Prostate gland (tissue), 2 donors: ENCODE results near the gene SLC25A44. TPM values are rescaled to one million over a fixed set of nuclear protein-coding genes. Genes with fewer than 3 reads are reported as not detected.

Experiments
- DNase-seq: peaks from one replicate; pipeline ENCODE4 v3.0.0-alpha.2; 2019; ENCODE audit warnings: low spot score
- H3K27ac ChIP-seq, 2 donors: fragments of 200-600 bp; sonication (generic); 2 replicates each; pipeline ENCODE4 v1.5.1; 2017 to 2019
- H3K27me3 ChIP-seq: fragments of 200-600 bp; sonication (generic); replicated peaks from 2 replicates; pipeline ENCODE4 v1.5.1; 2019; ENCODE audit not compliant: insufficient read depth
- H3K36me3 ChIP-seq, 2 donors: fragments of 200-600 bp; sonication (generic); 1 replicate in 1 of 2; 2 replicates in 1 of 2; pipeline versions ENCODE4 v1.5.1 to v1.8.1; 2017 to 2019
- H3K4me1 ChIP-seq: fragments of 200-600 bp; sonication (generic); replicated peaks from 2 replicates; pipeline ENCODE4 v1.5.1; 2019
- H3K4me3 ChIP-seq, 2 donors: fragments of 200-600 bp; sonication (generic); 2 replicates each; pipeline ENCODE4 v1.5.1; 2017 to 2019
- H3K9me3 ChIP-seq: fragments of 200-600 bp; sonication (generic); 2 replicates; pipeline ENCODE4 v1.5.1; 2017
- CTCF ChIP-seq, 4 experiments: fragments of 200-600 bp in 2 of 4; fragments of 450-650 bp in 2 of 4; sonication (generic) in 2 of 4; IDR thresholded peaks; 1 replicate in 3 of 4; 2 replicates in 1 of 4; pipeline ENCODE4 v1.5.1; 2016 to 2019; ENCODE audit warnings: antibody characterized with exemption in 4 of 4, mild to moderate bottlenecking in 2 of 4, moderate library complexity in 2 of 4
- POLR2A ChIP-seq: fragments of 450-650 bp; IDR thresholded peaks from one replicate; pipeline ENCODE4 v1.6.1; 2016; ENCODE audit warnings: antibody characterized with exemption, mild to moderate bottlenecking
- POLR2AphosphoS5 ChIP-seq: sonication (generic); formaldehyde crosslinking; IDR thresholded peaks from one replicate; pipeline ENCODE4 v1.6.1; 2017; ENCODE audit warnings: antibody characterized with exemption
- WGBS: methylation state at CpG from one replicate; pipeline ENCODE4 v1.1.5; 2018; 5-methylcytosine and 5-hydroxymethylcytosine counted together
- intact Hi-C: fragments of 100-400 bp; cut with DNase I; formaldehyde crosslinking; loops from one replicate; pipeline ENCODE4 v1.14.2; 2022
- total RNA-seq, 2 donors: library from RNA; depleted of rRNA; stranded (reverse); fragments of >200 nt; gene quantifications; one replicate each; pipeline ENCODE4 v1.1.0, GENCODE V29; 2016

SLC25A44 gene
- total RNA-seq, 2 donors from 2014 or later, result 14.2 to 16.5 TPM

DNA sequence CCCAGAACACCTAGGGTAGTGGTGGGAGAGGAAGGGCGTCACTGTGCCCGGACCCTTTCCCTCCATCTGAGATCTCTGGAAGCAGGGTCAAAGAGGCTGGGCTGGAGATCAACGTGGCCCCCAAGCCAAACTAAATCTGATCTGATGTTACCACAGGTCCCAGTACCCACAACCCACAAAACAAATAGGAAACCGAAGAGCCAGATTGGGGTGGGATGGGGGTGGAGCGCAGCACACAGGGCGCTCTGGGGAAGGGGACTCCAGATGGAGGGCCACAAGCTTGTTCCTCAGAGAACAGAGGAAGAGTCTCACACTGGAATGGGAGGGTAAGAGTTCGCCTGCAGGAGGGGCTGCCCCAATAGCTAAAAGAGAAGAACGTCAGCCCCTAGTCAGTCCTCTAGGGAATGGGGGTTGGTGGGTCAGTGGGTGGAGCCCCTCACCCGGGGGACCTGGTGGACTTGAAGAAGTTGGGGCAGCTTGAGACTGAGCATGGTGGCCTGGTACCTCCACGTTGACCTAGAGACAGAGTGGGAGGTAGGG is 52.4 kb downstream of the SLC25A44 start:
- Histone ChIP-seq H3K27ac (no peak overlapping the region), H3K4me3 (no peak overlapping the region), H3K36me3 (peaks cover 9 to 12% of the 10 kb centered on the region in 2 donors), H3K27me3 (no peaks in the 10 kb centered on the region), H3K9me3 (no peaks in the 10 kb centered on the region), H3K4me1 (no peaks in the 10 kb centered on the region)
- intact Hi-C loops, result no loop called here
- WGBS, result 76% methylated on average over 10 of the region's 10 CpGs
- TF ChIP-seq POLR2AphosphoS5, result no peak
- DNase-seq, result no peak

DNA sequence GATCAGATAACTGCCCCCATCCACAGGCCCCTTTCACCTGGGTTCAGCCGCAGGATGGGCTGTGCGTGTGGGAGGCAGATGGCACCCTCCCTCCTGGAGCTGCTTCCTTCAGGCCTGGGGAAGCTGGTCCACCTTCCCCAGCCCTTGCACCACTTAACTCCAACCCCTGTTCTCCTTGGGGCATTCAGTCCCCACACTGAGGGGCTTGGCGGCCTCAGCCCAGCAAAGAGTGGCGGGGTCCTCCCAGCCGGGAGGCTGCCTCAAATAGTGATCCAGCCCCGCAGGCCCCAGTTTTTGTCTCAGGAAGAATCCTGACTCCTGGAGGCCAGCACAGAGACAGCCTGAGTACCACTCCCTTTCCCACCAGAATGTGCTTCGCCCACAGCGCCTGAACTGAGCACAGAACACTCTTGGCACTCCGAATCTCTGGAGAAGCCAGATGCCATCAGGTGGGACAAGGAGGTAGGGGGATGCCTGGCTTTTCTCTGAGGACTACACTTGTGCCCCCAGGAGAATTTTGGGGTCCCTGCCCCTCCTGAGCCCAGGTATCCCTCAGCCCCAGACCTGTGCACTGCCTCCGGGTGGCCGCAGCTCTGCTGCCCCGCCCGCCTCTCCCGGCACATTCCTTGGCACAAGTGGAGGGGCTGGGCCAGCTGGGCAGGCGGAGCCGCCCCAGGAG is 53.0 kb downstream of the SLC25A44 start:
- H3K27ac ChIP-seq, result no peak overlapping the region
- no peaks in the 10 kb centered on the region for H3K27me3 ChIP-seq
- DNase-seq, result no peak
- no peaks in the 10 kb centered on the region for H3K4me1 ChIP-seq
- peaks cover 13 to 17% of the 10 kb centered on the region in 2 donors for H3K36me3 ChIP-seq
- no peak overlapping the region for H3K4me3 ChIP-seq
- no peaks in the 10 kb centered on the region for H3K9me3 ChIP-seq
- TF ChIP-seq CTCF (IDR thresholded peaks at IDR 0.05) (no peak), POLR2AphosphoS5 (no peak), POLR2A (no peak)
- intact Hi-C loops, result no loop called here
- 43% methylated on average over 14 of the region's 16 CpGs for WGBS

DNA sequence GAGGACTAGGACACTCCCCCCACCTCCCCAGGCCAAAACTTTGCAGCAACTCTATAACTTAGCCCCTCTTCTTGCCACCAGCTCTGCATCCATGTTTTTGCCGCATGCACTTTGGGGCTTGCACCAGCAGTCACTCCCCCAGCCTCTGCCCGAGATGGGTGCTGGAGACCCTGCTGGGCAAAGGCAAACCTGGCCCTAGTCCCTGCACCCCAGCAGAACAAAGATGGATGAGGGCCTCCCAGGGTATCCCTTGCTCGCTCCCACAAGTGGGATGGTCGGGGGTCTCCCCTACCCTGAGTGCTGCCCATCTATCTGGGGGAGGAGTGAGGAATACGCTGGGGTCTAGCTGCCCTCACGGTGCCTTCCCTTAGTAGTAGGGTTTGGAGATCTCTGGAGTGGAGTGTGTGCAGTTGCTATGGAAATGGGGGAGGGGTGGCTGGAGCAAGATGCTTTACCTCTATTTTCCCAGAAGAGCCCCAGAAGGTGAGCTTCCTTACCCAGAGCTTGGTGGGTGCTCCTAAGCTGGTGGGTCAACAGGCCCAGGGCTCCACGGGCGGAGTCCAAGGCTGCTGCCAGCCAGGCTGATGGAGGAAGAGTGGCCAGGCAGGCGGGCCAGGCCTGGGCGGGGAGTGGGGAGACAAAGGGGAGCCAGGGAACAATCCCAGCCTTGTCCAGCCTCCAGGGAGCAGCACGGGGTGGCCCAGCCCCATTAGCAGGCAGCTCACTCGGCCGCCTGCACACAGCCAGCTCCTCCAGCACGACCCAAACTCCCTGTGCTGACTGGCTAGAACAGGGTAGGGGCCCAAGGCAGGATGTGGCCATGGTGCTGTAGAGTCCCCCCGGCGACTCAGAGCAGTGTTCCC is 53.8 kb downstream of the SLC25A44 start, which contains the start of gene PAQR6:
TSS of gene PAQR6 (minus strand) at position 597 of the 863 bp plus-strand sequence. CDS start 1,325 bp downstream, outside the sequence.
- Histone ChIP-seq H3K4me1 (no peaks in the 10 kb centered on the region), H3K27ac (no peak within 1 kb of the TSS)

DNA sequence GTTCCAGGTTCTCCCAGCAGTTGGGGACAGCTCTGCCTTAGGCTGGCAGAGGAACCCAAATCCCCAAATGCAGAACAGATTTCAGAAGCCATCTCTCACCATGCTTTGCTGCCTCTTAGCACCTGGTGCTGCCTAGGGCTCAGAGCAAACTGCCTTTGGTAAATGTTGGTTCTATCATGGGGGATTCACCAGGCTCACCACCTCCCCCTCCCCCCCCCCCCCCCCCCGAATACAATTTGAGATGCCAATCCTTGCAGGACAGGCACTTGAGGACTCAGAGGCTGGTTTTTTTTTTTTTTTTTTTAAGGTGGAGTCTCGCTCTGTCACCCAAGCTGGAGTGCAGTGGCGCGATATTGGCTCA is 54.4 kb downstream of the SLC25A44 start:
- 73% methylated on average over 4 of the region's 4 CpGs for WGBS
- H3K27ac ChIP-seq, result no peak overlapping the region
- H3K4me1 ChIP-seq, result no peaks in the 10 kb centered on the region
- intact Hi-C loops, result no loop called here
- TF ChIP-seq CTCF (IDR thresholded peaks at IDR 0.05) (no peak), POLR2AphosphoS5 (no peak), POLR2A (no peak)
- no peak for DNase-seq
- H3K4me3 ChIP-seq, result no peak overlapping the region
- H3K27me3 ChIP-seq, result no peaks in the 10 kb centered on the region
- H3K36me3 ChIP-seq, result peaks cover 19 to 27% of the 10 kb centered on the region in 2 donors
- no peaks in the 10 kb centered on the region for H3K9me3 ChIP-seq

More for the DNA sequence above, 53.8 kb downstream of the SLC25A44 start, which contains the start of gene PAQR6:
- TF ChIP-seq CTCF (IDR thresholded peaks at IDR 0.05), result no peak
- no peak for TF ChIP-seq POLR2A
- TF ChIP-seq POLR2AphosphoS5, result no peak
- Histone ChIP-seq H3K36me3 (peaks cover 18 to 21% of the 10 kb centered on the region in 2 donors), H3K4me3 (no peak within 1 kb of the TSS), H3K9me3 (no peaks in the 10 kb centered on the region), H3K27me3 (no peaks in the 10 kb centered on the region)
- no peak for DNase-seq
- intact Hi-C loops, result no loop called here
- WGBS, result 40% methylated on average over 16 of the region's 16 CpGs

DNA sequence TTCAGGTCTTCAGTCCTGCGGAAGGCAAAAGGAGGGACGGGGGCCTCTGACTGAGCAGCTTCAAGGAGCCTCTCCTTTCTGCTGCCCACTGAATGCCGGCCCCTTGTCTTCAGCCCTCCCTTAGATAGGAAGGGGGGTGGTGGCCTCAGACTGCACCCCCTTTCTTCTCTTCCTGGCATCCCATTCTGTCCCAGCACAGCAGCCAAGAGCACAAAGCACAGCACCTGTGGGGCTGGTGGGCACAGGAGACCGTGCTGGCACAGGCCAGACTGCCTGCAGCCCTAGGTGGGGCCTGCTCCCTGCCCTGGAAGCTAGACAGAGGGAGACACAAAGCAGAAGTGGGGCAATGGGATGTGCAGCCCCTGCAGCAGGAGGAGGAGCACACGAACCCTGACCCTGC is 55.7 kb downstream of the SLC25A44 start:
- Histone ChIP-seq H3K4me3 (no peak overlapping the region), H3K4me1 (no peaks in the 10 kb centered on the region), H3K36me3 (peaks cover 23 to 31% of the 10 kb centered on the region in 2 donors), H3K27ac (no peak overlapping the region), H3K27me3 (no peaks in the 10 kb centered on the region), H3K9me3 (no peaks in the 10 kb centered on the region)
- TF ChIP-seq POLR2A (no peak), CTCF (IDR thresholded peaks at IDR 0.05) (no peak), POLR2AphosphoS5 (no peak)
- WGBS, result 82% methylated on average over 5 of the region's 5 CpGs
- no peak for DNase-seq
- intact Hi-C loops, result no loop called here
